Measurements from ENCODE around the gene ANGPTL8.

- no peak for TF ChIP-seq CTCF (IDR thresholded peaks at IDR 0.05)
- no peak for TF ChIP-seq POLR2A (IDR thresholded peaks at IDR 0.05)
These were observed 26.4 kb downstream of the ANGPTL8 start for GRCh38 chr19:11265785-11266236.

Measured in adrenal gland (tissue), 5 donors.